SKM-1 (cell line): ENCODE results near the gene C14orf180.
"Not testable (repeated sequence)": the region's sequence is repeated elsewhere in the genome, so short reads cannot be mapped to it uniquely, and the experiment has no call there.

Experiments used
- DNase-seq: peaks from one replicate; lab custom pipeline; 2025; ENCODE audit not compliant: unreplicated experiment; lab: John Stamatoyannopoulos, UW

C14orf180 gene

GRCh38 chr14:104577426-104577825, 2.1 kb upstream of the C14orf180 start:
- DNase-seq: no peak

- no peak for DNase-seq
Observed at GRCh38 chr14:104577847-104578301, 1.7 kb upstream of the C14orf180 start.

- DNase-seq: no peak
Observed at GRCh38 chr14:104578321-104578720, 1.2 kb upstream of the C14orf180 start.

GRCh38 chr14:104579939-104580338, 375 bp downstream of the C14orf180 start:
- DNase-seq: not testable (repeated sequence)

- DNase-seq: no peak
Observed at GRCh38 chr14:104580961-104581360, 1.4 kb downstream of the C14orf180 start.

- DNase-seq: no peak
Observed at GRCh38 chr14:104581521-104581920, 2.0 kb downstream of the C14orf180 start.

- DNase-seq: no peak
Observed at GRCh38 chr14:104582005-104582404, 2.4 kb downstream of the C14orf180 start.

GRCh38 chr14:104582662-104583061, 3.1 kb downstream of the C14orf180 start:
- no peak for DNase-seq

GRCh38 chr14:104583424-104584306, 4.1 kb downstream of the C14orf180 start:
- no peak for DNase-seq

- no peak for DNase-seq
Observed at GRCh38 chr14:104584557-104584956, 5.0 kb downstream of the C14orf180 start.

GRCh38 chr14:104585966-104586697, 6.6 kb downstream of the C14orf180 start:
- no peak for DNase-seq

- no peak for DNase-seq
Observed at GRCh38 chr14:104586832-104587620, 7.5 kb downstream of the C14orf180 start.

- DNase-seq: no peak
Observed at GRCh38 chr14:104587641-104588040, 8.1 kb downstream of the C14orf180 start.

- no peak for DNase-seq
Observed at GRCh38 chr14:104588066-104588857, 8.7 kb downstream of the C14orf180 start.

- no peak for DNase-seq
Observed at GRCh38 chr14:104589338-104590195, 10.0 kb downstream of the C14orf180 start.

GRCh38 chr14:104590240-104590965, 10.8 kb downstream of the C14orf180 start:
- DNase-seq: no peak

- no peak for DNase-seq
Observed at GRCh38 chr14:104591031-104591430, 11.5 kb downstream of the C14orf180 start.

- DNase-seq: no peak
Observed at GRCh38 chr14:104591506-104592291, 12.1 kb downstream of the C14orf180 start.
